SH-SY5Y (cell line): Measurements from ENCODE around the gene C3orf62.

Experiments
- GATA2 ChIP-seq: IDR thresholded peaks from 2 replicates; pipeline ENCODE4 v1.6.1; 2011; ENCODE audit warnings: mild to moderate bottlenecking, low read depth, low read length
- GATA3 ChIP-seq: IDR thresholded peaks from 2 replicates; pipeline ENCODE4 v1.6.1; 2011; ENCODE audit warnings: low read depth, mild to moderate bottlenecking, low read length, moderate library complexity

DNA sequence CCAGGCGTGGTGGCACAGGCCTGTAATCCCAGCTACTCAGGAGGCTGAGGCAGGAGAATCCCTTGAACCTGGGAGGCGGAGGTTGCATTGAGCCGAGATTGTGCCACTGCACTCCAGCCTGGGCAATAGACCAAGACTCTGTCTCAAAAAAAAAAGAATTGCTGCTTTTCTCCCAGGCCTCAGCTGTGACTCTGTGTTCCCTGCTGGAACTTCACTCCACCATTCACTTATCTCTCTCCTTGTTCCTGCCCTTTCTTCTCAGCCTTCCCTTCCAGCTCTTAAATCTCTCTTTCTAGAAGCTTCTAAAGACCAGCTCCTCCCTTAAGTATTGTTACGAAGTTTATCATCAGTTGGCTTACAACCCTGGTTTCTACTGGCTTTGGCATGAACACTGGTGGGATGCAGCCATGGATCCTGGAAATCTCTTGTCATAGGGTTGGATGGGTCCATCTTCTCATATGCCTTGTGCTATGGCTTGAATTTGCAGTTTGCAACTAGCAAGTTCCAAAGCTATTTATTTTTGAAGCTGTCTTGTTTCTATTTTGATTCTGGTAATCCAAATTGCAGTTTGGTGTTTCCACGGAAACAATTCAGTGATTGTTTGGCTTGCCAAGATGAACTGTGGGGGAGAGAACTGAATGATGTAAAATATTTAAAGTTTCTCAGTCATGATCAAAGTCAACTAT, 10.5 kb downstream of the C3orf62 start:
- TF ChIP-seq GATA3 (no peak), GATA2 (no peak)
